PC-3 (cell line): ENCODE results near the gene CNRIP1. TPM values are rescaled to one million over a fixed set of nuclear protein-coding genes. Genes with fewer than 3 reads are reported as not detected.
A peak's percentile ranks its signal among the peaks of the same experiment; 100 is the strongest.

Experiments used
- ATAC-seq: fragments of 200-7000 bp; cut with Tn5 transposase; 2 replicates; pipeline ENCODE4 v1.9.1; 2020; ENCODE audit warnings: mild to moderate bottlenecking, moderate library complexity
- BruUV-seq: library from RNA; stranded (reverse); fragments of 400-500 nt; replicated peaks from 2 replicates; lab custom pipeline; 2021; lab: Mats Ljungman, UMichigan
- CTCF ChIA-PET: fragments of 300-600 bp; sonication (Branson Sonifier 250); formaldehyde crosslinking; loops from one replicate; lab custom pipeline; 2022; ENCODE audit warnings: antibody characterized with exemption; lab: Charles Lee
- POLR2A ChIA-PET: fragments of 300-600 bp; sonication (Branson Sonifier 250); formaldehyde crosslinking; loops from one replicate; lab custom pipeline; 2022; ENCODE audit warnings: antibody characterized with exemption; ENCODE audit not compliant: unreplicated experiment; lab: Charles Lee
- DNase-seq: peaks from one replicate; pipeline ENCODE4 v3.0.0-alpha.2; 2015
- H2AFZ ChIP-seq: fragments of 300-600 bp; sonication (generic); 2 replicates; pipeline ENCODE4 v1.6.0; 2016; ENCODE audit warnings: antibody characterized with exemption, low read length
- H3F3A ChIP-seq: fragments of 300-600 bp; sonication (generic); one replicate; pipeline ENCODE4 v1.6.0; 2017; ENCODE audit warnings: antibody characterized with exemption, low read length, control low read depth, mild to moderate bottlenecking; ENCODE audit not compliant: unreplicated experiment
- H3K27ac ChIP-seq: fragments of 300-600 bp; sonication (generic); 2 replicates; pipeline ENCODE4 v1.5.1; 2016; ENCODE audit warnings: mild to moderate bottlenecking, low read length
- H3K27me3 ChIP-seq: fragments of 300-600 bp; sonication (generic); 2 replicates; pipeline ENCODE4 v1.6.1; 2016; ENCODE audit warnings: low read length, mixed read lengths
- H3K36me3 ChIP-seq: fragments of 300-600 bp; sonication (generic); 2 replicates; pipeline ENCODE4 v1.6.1; 2016; ENCODE audit warnings: low read depth, mixed run types, low read length, mixed read lengths
- H3K4me1 ChIP-seq: fragments of 300-600 bp; sonication (generic); 2 replicates; pipeline ENCODE4 v1.5.1; 2016; ENCODE audit warnings: low read length; ENCODE audit not compliant: insufficient read depth
- H3K4me2 ChIP-seq: fragments of 300-600 bp; sonication (generic); 2 replicates; pipeline ENCODE4 v1.6.0; 2016; ENCODE audit warnings: low read length
- H3K4me3 ChIP-seq: fragments of 300-600 bp; sonication (generic); 2 replicates; pipeline ENCODE4 v1.5.1; 2016; ENCODE audit warnings: mild to moderate bottlenecking, low read length, mixed read lengths
- H3K79me2 ChIP-seq: fragments of 300-600 bp; sonication (generic); 2 replicates; pipeline ENCODE4 v1.6.1; 2017; ENCODE audit warnings: low read length, mixed read lengths
- H3K9ac ChIP-seq: fragments of 300-600 bp; sonication (generic); 2 replicates; pipeline ENCODE4 v1.6.0; 2016; ENCODE audit warnings: mild to moderate bottlenecking, low read length
- H3K9me2 ChIP-seq: fragments of 300-600 bp; sonication (generic); replicated peaks from 2 replicates; pipeline ENCODE4 v1.6.1; 2016; ENCODE audit warnings: mixed run types, low read length, mixed read lengths
- H3K9me3 ChIP-seq: fragments of 300-600 bp; sonication (generic); 2 replicates; pipeline ENCODE4 v1.6.1; 2016; ENCODE audit warnings: low read length, mixed read lengths
- H4K20me1 ChIP-seq: fragments of 300-600 bp; sonication (generic); 2 replicates; pipeline ENCODE4 v1.6.1; 2016; ENCODE audit warnings: low read length, mixed read lengths
- EZH2 ChIP-seq: fragments of 300-600 bp; sonication (generic); IDR thresholded peaks from one replicate; pipeline ENCODE4 v1.6.1; 2017; ENCODE audit warnings: antibody characterized with exemption, mild to moderate bottlenecking, low read length; ENCODE audit not compliant: unreplicated experiment
- EZH2phosphoT487 ChIP-seq: fragments of 300-600 bp; sonication (generic); IDR thresholded peaks from 2 replicates; pipeline ENCODE4 v1.6.1; 2018; ENCODE audit warnings: mild to moderate bottlenecking, antibody characterized with exemption, low read length, borderline replicate concordance
- intact Hi-C: fragments of 100-400 bp; cut with micrococcal nuclease; formaldehyde crosslinking; loops from 2 replicates; pipeline ENCODE4 v1.9.0; 2023
- total RNA-seq: library from RNA; depleted of rRNA; stranded (reverse); fragments of >200 nt; gene quantifications from 2 replicates; pipeline ENCODE4 v1.2.3, GENCODE V29; 2014
- TF ChIP-seq, protein P1 (sequence below): fragments of 300-600 bp; sonication (generic); conservative IDR thresholded peaks from 2 replicates; pipeline ENCODE4 v1.5.1; 2017; ENCODE audit warnings: antibody characterized with exemption, low read depth, mild to moderate bottlenecking, low read length

Gene CNRIP1
- total RNA-seq, 1 experiment from 2014 or later, result 11.7 TPM

DNA sequence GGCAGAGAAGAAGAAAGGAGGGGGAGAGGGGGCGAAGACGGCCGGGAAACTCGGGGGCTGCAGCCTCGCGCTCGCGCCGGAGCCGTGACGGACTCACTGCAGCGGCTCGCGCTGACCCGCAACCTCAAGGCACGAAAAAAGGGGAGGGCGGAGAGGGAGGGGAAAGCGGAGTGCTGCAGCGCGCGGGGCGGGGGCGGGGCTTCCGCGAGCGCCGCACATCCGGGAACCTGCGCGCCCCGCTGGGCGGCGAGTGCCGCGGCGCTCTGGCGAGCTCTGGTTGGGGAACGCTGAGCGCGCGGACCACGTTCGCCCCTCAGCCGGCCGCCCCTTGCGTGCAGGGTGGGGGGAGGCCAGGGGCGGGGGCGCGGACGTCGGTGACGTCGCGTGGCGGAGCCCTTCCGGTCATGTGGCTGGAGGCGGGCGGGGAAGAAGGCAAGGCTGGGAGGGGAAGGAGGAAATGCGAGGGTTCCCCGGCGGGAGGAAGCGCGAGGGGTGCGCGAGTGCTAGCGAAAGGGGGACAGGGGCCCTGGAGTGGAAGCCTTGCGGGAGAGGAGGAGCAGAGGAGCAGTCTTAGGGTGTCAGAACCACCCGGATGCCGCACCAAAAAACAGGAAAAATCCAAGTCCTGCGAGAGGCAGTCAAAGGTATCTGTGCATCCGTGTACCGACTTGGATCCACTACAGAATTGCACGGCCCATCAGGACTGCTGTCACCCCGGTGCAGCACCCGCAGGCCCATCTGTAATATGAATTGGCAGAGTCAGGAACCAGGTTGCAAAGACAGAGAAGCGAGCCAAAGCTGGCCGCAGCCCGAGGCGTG, 67.1 kb downstream of the CNRIP1 start, which contains the start of gene PPP3R1:
Gene PPP3R1 (minus strand): TSS at position 133 of the 819 bp plus-strand sequence. CDS start 405 bp downstream, outside the sequence.
- TF ChIP-seq EZH2 (no peak), EZH2phosphoT487 (peak; percentile 87)
- Histone ChIP-seq H3K9me3 (no peaks in the 10 kb centered on the region), H3K4me1 (peaks cover 43% of the 10 kb centered on the region), H3K4me2 (peak within 1 kb of the TSS; percentile 94), H4K20me1 (peaks cover 33% of the 10 kb centered on the region), H3K4me3 (peak within 1 kb of the TSS; percentile 74), H3K36me3 (no peaks in the 10 kb centered on the region), H3K9ac (peak within 1 kb of the TSS; percentile 89), H2AFZ (peak within 1 kb of the TSS; percentile 83), H3K27ac (peak within 1 kb of the TSS; percentile 65), H3K27me3 (no peaks in the 10 kb centered on the region), H3F3A (no peaks in the 10 kb centered on the region), H3K79me2 (peaks cover 59% of the 10 kb centered on the region), H3K9me2 (no peaks in the 10 kb centered on the region)
- peak; percentile 83 for ATAC-seq
- intact Hi-C loops, result no loop called here
- DNase-seq, result peak; percentile 95
- ChIA-PET CTCF (interaction anchor here (1.1 kb wide), 1 partner anchor 131 kb away, joined by 5 read pairs; no protein-coding TSS in a partner anchor), POLR2A (interaction anchor here (0.5 to 0.6 kb wide), 2 partner anchors 21 to 68 kb away, joined by 3 to 4 read pairs; no protein-coding TSS in a partner anchor)
- TSS peak; percentile 94 for BruUV-seq

DNA sequence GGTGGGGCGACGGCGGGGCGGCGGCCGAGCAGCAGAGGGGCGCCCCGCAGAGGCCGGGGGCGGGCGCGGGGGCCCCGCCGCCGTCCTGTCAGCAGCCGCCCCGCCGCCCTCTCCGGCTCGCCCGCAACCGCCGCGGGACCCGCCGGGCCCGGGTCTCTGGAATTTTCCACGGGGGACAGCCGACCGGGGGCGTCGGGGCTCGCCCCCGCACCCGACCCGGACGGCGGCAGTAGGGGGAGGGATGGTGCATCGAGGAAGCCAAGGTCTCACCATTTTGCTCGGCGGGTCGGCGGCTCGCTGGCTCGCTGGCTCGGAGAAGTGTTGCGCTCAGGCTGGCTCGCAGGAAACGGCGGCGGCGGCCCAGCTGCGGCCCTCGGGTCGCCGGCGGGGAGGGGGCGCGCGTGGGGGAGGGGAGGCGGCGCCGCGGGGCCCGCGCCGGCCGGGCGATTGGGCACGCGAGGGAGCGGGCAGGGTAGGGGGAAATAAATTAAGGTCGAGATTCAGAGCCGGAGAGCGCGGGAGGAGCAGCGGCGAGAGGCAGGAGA, 67.8 kb downstream of the CNRIP1 start:
- Histone ChIP-seq H3F3A (no peaks in the 10 kb centered on the region), H3K4me2 (peak overlapping the region; percentile 94), H3K9ac (peak overlapping the region; percentile 74), H3K9me3 (no peaks in the 10 kb centered on the region), H3K27ac (no peak overlapping the region), H3K79me2 (peaks cover 66% of the 10 kb centered on the region), H3K27me3 (no peaks in the 10 kb centered on the region), H3K36me3 (no peaks in the 10 kb centered on the region), H3K4me1 (peaks cover 43% of the 10 kb centered on the region), H2AFZ (no peak overlapping the region), H3K4me3 (peak overlapping the region; percentile 74), H3K9me2 (no peaks in the 10 kb centered on the region), H4K20me1 (peaks cover 40% of the 10 kb centered on the region)
- intact Hi-C loops, result loop anchor here (1.0 kb wide), 2 partner anchors 56 to 95 kb away; partner anchors contain the start of gene PNO1
- no peak for TF ChIP-seq EZH2
- no peak for TF ChIP-seq EZH2phosphoT487
- TF ChIP-seq, protein P1, sequence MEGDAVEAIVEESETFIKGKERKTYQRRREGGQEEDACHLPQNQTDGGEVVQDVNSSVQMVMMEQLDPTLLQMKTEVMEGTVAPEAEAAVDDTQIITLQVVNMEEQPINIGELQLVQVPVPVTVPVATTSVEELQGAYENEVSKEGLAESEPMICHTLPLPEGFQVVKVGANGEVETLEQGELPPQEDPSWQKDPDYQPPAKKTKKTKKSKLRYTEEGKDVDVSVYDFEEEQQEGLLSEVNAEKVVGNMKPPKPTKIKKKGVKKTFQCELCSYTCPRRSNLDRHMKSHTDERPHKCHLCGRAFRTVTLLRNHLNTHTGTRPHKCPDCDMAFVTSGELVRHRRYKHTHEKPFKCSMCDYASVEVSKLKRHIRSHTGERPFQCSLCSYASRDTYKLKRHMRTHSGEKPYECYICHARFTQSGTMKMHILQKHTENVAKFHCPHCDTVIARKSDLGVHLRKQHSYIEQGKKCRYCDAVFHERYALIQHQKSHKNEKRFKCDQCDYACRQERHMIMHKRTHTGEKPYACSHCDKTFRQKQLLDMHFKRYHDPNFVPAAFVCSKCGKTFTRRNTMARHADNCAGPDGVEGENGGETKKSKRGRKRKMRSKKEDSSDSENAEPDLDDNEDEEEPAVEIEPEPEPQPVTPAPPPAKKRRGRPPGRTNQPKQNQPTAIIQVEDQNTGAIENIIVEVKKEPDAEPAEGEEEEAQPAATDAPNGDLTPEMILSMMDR, result no peak
- DNase-seq (no peak), ATAC-seq (peak; percentile 3)
- BruUV-seq, result no TSS peak
- CTCF ChIA-PET, result no interaction called here
- POLR2A ChIA-PET, result interaction anchor here (0.5 to 0.6 kb wide), 2 partner anchors 22 to 68 kb away, joined by 3 to 4 read pairs; no protein-coding TSS in a partner anchor

DNA sequence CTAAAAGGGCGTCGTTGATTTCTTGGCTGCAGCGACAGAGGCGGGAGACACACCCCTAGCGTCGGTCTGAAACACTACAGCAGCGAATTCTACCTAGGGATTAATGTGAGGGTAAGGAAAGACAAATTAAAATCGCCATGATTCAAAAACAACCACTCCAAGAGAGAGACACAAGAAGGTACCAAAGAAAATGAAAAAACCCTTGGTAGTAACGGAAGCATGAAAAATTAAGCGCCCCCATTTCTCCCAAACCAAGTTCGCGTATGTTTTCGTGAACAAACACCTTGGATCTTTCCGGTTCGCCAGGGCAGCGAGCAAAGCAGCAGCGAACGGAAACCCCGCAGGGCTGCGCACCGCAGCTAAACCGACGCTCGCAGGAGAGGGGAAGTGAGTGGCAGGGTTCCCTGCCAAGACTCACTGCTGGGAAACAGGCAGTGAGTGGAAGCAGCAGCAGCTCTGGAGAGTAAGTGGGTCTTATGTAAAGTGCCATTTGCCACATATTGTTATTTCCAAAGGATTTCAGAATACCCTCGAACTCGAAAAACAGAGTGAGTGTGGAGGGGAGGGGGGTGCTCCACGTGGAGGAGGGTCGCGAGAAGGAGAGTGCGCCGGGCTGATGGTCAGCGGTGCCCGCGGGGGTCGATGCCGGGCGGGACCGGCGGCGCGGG, 68.4 kb downstream of the CNRIP1 start:
- peaks cover 41% of the 10 kb centered on the region for H3K4me1 ChIP-seq
- H3K4me3 ChIP-seq, result peak overlapping the region; percentile 74
- H3K79me2 ChIP-seq, result peaks cover 72% of the 10 kb centered on the region
- H4K20me1 ChIP-seq, result peaks cover 46% of the 10 kb centered on the region
- POLR2A ChIA-PET, result interaction anchor here (0.6 kb wide), 1 partner anchor 104 kb away, joined by 4 read pairs; no protein-coding TSS in a partner anchor
- peak overlapping the region; percentile 74 for H3K9ac ChIP-seq
- peak overlapping the region; percentile 68 for H2AFZ ChIP-seq
- no peaks in the 10 kb centered on the region for H3K9me2 ChIP-seq
- H3K36me3 ChIP-seq, result no peaks in the 10 kb centered on the region
- ATAC-seq (peak; percentile 60), DNase-seq (peak; percentile 93)
- H3K27me3 ChIP-seq, result no peaks in the 10 kb centered on the region
- intact Hi-C loops, result loop anchor here (1.0 kb wide), 2 partner anchors 55 to 94 kb away; partner anchors contain the start of gene PNO1
- H3K9me3 ChIP-seq, result no peaks in the 10 kb centered on the region
- peak overlapping the region; percentile 94 for H3K4me2 ChIP-seq
- no peaks in the 10 kb centered on the region for H3F3A ChIP-seq
- H3K27ac ChIP-seq, result peak overlapping the region; percentile 58
- no TSS peak for BruUV-seq
- TF ChIP-seq, protein P1, result peak; percentile 69
- no peak for TF ChIP-seq EZH2phosphoT487
- CTCF ChIA-PET, result interaction anchor here (1.3 kb wide), 1 partner anchor 94 kb away, joined by 6 read pairs; the partner anchor contains the start of gene PNO1
